GM19397 (cell line): ENCODE results near the gene OR2M3.
"Not testable (repeated sequence)": the region's sequence is repeated elsewhere in the genome, so short reads cannot be mapped to it uniquely, and the experiment has no call there.

Experiments used
- ATAC-seq: cut with Tn5 transposase; IDR thresholded peaks from one replicate; pipeline ENCODE4 v1.9.1; 2021; ENCODE audit warnings: mild to moderate bottlenecking, moderate library complexity; ENCODE audit not compliant: unreplicated experiment

The OR2M3 gene, protein sequence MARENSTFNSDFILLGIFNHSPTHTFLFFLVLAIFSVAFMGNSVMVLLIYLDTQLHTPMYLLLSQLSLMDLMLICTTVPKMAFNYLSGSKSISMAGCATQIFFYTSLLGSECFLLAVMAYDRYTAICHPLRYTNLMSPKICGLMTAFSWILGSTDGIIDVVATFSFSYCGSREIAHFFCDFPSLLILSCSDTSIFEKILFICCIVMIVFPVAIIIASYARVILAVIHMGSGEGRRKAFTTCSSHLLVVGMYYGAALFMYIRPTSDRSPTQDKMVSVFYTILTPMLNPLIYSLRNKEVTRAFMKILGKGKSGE

DNA sequence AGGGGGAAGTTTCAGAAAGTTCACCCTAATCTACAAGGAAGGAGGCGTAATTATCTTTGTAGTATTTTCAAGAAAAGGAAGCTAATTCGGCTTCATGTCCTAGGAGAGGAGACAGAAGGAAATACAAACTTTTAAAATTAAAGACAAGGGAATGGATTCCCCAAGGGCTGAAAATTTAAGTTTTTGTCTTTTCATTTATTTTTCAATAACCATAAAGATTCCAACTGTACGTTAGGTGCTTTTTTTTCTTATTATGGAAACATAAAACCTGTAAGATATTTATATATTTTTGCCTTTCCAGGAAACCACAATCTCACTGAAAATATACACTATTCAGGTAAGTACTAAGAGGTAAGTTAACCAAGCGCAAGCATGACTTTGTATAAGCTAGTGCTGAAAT lies at the start of gene OR2M3:
Gene OR2M3, plus strand, starts transcription at position 301 of the 400 bp plus-strand sequence. CDS start 5,803 bp downstream, outside the sequence.
- ATAC-seq: no peak

DNA sequence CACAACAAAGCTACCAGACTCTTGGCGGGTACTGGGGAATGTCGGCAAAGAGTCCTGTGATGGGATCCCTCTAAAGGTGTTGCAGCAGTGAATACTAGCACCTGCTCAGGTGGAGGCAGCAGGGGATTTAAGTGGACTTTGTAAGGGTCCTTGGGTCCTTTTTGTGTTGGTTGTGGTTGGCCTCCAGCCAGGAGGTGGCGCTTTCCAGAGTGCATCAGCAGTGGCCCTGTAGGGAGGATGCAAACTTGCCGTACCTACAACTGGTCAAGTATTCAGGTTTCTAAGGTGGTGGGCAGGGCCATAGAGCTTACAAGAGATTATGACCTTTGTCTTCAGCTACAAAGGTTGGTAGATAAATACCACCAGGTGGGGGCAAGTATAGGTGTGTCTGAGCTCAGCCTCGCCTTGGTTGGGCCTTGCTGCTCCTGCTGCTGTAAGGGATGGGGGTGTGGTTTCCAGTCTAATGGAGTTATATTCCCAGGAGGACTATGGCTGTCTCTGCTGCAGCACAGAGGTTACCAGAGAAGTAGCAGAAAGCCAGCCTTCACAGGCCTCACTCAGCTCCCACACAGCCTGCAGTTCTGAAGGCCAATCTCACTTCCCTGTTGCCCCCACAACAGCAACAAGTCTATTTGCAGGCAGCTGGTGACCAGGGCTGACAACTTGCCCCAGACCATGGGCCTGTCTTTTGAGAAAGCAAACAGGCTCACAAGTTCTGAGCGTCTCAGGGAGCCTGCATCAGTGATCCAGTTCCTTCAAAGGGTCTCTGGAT lies 44.8 kb upstream of the OR2M3 start:
- ATAC-seq: no peak

DNA sequence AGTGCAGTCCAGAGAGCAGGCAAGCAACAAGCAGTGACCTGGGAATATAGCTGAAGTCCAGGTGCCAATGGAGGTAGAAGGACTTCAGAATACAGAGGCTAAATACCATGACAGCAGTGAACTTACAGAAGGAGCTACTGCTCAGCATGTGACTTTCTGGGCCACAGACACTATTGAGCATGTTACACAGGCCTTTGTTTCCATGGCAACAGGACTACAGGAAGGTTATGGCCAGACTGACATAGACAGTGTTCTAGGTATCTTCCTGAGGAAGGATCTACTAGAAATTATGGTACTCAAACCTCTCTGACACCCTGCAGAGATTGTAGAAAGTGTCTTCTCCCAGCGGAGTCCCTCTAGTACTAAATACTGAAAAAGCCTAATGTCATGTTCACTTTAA lies 41.1 kb upstream of the OR2M3 start:
- no peak for ATAC-seq

DNA sequence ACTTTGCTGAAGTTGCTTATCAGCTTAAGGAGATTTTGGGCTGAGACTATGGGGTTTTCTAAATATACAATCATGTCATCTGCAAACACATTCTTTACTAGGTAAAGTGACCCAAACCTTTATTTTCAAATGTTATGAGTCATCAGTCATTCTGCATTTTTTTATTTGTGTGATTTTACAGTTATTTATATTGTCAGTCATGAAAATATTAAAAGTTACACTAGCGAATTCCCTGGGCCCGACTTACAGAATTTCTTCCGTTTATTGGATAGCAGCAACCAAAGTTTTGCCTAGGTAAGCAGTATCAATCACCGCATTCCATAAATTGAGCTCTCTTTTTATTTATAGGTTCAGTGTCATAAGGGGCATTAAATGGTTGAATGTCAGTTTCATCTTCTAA lies 38.3 kb upstream of the OR2M3 start:
- ATAC-seq: no peak

DNA sequence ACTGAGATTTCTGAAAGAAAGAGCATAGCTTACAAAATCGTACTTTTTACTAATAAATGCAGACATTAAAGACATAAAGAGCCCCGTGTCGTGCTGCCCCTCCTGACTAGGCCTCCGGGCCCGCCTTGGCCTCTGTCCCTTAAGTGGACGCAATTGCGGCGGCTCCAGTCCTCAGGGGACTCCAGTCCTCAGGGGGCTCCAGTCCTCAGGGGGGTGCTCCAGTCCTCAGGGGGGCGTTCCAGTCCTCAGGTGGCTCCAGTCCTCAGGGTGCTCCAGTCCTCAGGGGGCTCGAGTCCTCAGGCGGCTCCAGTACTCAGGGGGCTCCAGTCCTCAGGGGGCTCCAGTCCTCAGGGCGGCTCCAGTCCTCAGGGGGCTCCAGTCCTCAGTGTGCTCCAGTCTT lies 33.0 kb upstream of the OR2M3 start:
- ATAC-seq: no peak

DNA sequence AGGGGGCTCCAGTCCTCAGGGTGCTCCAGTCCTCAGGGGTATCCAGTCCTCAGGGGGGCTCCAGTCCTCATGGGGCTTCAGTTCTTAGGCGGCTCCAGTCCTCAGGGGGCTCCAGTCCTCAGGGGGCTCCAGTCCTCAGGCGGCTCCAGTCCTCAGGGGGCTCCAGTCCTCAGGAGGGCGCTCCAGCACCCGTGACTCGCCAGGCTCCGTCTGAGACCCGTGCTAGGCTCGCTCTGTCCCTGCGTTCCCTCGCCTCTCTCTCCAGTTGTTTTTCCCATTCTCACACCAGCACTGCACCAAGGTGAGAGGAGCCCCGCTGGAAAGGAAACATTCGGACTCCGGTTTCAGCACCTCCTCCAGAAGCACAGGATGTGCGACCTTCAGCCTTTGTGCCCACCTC lies 31.9 kb upstream of the OR2M3 start:
- no peak for ATAC-seq

DNA sequence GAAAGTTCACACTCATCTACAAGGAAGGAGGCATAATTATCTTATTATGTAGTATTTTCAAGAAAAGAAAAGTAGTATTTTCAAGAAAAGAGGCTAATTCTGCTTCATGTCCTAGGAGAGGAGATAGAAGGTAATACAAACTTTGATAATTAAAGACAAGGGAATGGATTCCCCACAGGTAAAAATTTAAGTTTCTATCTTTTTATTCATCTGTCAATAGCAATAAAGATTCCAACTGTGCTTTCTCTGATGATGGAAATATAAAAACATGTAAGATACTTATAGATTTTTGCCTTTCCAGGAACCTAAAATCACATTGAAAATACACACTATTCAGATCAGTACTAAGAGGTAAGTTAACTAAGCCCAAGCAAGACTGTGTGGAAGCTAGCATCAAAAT lies 22.5 kb upstream of the OR2M3 start, which contains the start of gene OR2M2:
Gene OR2M2, plus strand, starts transcription at position 301 of the 400 bp plus-strand sequence. CDS start 5,165 bp downstream, outside the sequence.
- ATAC-seq: no peak

DNA sequence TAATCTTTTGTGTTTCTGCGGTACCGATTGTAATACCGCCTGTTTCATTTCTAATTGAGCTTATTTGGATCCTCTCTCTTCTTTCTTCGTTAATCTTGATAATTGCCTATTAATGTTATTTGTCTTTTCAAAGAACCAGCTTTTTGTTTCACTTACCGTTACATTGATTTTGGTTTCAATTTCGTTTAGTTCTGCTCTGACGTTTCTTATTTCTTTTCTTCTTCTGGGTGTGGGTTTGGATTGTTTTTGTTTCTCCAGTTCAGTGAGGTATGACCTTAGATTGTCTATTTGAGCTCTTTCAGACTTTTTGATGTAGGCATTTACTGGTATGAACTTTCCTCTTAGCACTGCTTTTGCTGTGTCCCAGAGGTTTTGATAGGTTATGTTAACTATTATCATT lies 13.1 kb upstream of the OR2M3 start:
- ATAC-seq: no peak

DNA sequence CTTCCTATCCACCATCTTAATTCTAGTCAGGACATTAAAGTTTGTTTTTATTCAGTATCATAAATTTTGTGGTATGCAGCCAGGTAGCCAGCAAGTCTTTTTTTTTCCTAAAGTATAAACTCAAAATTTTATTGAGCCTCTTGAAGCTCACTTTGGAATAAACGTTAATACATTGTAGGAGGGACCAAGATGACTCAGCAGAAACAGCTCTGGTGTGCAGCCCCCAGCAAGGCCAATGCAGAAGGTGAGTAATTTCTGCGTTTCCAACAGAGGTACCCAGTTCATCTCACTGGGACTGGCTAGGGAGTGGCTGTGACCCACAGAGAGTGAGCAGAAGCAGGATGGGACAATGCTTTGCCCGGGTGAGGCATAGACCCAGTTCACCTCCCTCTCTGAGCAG lies 9.7 kb upstream of the OR2M3 start:
- ATAC-seq: no peak

DNA sequence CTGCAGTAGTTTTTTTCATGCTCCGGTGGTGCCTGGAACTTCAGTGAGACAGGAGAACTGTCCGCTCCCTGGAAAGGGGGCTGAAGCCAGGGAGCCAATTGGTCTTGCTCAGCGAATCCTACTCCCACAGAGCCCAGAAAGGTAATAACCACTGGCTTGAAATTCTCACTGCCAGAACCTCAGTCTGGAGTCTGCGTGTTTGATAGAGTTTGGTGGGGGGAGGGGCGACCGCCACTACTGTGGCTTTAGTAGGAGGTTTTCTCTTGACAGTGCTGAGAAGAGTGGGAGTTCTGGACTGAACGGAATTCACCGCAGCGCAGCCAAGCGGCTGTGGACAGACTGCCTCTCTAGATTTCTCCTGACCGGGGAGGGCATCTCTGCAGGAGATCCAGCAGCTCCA lies 8.0 kb upstream of the OR2M3 start:
- no peak for ATAC-seq

DNA sequence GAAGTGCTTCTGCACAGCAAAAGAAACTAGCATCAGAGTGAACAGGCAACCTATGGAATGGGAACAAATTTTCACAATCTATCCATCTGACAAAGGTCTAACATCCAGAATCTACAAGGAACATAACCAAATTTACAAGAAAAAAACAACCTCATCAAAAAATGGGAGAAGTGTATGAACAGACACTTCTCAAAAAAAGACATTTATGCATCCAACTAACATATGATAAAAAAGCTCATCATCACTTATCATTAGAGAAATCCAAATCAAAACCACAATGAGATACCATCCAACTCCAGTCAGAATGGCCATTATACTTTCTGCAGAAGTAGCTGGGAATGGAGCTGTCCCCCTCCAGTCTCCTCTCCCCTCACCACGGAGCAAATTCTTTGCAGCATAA lies 2.9 kb upstream of the OR2M3 start:
- ATAC-seq: no peak

DNA sequence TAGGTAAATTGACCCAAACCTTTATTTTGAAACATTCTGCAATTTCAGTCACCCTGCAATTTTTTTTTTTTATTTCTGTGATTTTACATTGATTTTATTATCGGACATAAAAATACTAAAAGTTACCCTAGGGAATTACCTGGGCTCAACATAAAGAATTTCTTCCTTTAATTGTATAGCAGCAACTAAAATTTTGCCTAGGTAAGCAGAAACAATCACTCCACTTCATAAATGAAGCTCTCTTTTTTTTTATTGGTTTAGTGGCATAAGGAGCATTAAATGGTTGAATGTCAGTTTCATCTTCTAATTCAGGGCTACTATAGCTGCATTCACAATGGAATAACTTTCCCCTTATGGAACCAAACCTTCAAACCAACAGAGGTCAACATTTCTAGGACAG lies 18.8 kb downstream of the OR2M3 start:
- no peak for ATAC-seq

DNA sequence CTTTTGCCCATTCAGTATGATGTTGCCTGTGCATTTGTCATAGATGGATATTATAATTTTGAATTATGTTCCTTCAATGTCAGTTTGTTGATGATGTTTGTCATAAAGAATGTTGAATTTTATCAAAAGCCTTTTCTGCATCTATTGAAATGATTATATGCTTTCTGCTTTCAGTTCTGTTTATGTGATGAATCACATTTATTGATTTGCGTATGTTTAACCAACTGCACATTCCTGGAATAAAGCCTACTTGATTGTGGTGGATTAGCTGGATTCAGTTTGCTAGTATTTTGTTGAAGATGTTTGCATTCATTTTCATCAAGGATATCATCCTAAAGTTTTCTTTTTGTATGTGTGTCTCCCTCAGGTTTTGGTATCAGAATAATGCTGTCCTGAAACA lies 28.5 kb downstream of the OR2M3 start:
- no peak for ATAC-seq

DNA sequence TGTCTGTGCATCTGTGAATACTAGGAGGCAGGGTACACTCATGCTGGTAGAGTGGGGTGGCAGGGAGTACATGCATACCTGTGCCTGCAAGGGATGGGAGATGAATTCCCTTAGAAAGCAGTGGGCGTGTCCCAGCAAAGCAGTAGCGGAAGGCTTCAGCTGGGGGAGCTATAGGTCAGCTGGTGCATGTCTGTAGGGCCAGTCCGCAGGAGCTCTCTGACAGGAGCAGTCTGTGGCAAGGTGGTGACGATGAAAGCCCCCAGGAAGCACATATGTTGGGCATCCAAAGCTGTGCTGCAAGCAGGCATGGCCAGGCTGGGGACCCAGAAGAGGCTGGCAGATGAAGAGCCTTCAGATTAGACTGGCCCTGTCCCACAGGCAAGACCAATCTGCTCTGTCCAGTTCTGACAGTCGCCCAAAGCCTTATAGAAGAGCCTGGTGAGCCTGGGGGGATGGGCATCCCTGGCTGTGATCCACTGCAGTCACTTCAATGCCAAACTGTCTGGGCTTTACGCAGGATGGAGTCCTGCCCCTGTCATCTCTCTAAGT lies 32.4 kb downstream of the OR2M3 start:
- ATAC-seq: no peak

DNA sequence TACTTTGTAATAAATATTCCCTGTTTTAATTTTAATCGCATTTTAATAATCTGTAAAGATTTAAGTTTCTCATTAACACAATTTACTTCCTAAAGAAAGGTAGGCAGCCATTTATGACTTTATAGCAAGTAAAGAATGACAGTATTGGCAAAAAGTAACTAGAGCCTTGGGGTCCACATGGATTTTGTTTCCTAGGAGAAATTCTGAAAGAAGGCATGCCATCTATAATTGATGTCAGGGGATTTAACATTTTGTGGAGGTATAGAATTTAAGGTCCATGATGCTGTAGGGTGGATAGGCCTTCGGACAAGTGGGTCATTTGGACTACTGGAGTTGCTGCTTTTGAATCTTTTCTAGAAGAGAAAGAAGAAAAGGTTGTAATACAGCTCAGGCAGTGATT lies 34.1 kb downstream of the OR2M3 start, which contains the start of gene OR2M4:
Gene OR2M4, plus strand, starts transcription at position 301 of the 400 bp plus-strand sequence. CDS start 7,512 bp downstream, outside the sequence.
- no peak for ATAC-seq

DNA sequence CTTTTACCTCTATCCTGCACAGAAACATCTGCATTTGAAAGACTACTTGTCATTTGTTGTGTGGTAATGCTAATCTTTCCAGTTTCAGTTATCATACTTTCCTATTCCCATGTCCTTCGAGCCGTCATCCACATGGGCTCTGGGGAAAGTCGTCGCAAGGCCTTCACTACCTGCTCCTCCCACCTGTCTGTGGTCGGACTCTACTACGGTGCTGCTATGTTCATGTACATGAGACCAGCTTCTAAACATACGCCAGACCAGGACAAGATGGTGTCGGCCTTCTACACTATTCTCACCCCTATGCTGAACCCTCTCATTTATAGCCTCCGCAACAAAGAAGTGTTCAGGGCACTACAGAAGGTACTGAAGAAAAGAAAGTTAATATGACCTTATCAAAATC lies 42.4 kb downstream of the OR2M3 start:
- no peak for ATAC-seq

DNA sequence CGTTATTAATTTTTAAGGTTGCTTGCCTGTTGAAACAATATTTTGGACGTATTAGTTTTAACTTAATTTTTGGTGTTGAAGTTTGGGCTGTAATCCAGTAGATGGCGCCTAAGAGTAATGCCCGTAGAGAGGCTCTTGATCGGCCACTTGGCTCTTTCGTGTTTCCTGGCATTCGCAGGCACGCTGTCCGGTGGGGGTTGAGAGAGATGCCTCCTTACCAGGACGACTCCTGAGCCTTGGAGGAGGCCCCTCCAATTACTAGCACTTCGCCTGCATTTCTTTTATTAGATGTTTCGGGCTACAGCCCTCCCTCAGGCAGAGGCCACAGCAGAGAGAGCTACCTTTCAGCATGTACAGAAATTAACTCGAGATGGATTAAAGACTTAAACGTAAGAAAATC lies 46.1 kb downstream of the OR2M3 start:
- ATAC-seq: peak; percentile 70

DNA sequence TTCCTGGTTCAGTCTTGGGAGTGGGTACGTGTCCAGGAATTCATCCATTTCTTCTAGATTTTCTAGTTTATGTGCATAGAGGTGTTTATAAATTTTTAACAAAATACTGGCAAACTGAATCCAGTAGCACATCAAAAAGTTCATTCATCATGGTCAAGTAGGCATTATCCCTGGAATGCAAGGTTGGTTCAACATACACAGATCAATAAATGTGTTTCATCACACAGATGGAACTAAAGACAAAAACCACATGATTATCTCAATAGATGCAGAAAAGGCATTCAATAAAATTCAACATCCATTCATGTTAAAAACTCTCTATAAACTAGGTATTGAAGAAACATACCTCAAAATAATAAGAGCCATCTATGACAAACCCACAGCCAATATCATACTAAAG lies 62.2 kb downstream of the OR2M3 start:
- ATAC-seq: not testable (repeated sequence)
